BJ (cell line): ENCODE measurements around the gene SUPT3H. TPM values are rescaled to one million over a fixed set of nuclear protein-coding genes. Genes with fewer than 3 reads are reported as not detected.

Source experiments
- CTCF ChIA-PET: fragments of 350-600 bp; formaldehyde crosslinking; extraction: SDS; loops from one replicate; lab custom pipeline; 2021; ENCODE audit warnings: antibody characterized with exemption, inconsistent platforms; lab: Yijun Ruan, JAX
- POLR2A ChIA-PET: fragments of 300-600 bp; sonication (Branson Sonifier 250); formaldehyde crosslinking; extraction: SDS; loops from one replicate; lab custom pipeline; 2021; ENCODE audit warnings: antibody characterized with exemption; lab: Charles Lee
- DNase-seq: peaks from one replicate; pipeline ENCODE4 v3.0.0-alpha.2; 2011; ENCODE audit warnings: low read depth
- H3K27me3 ChIP-seq: 2 replicates; pipeline ENCODE4 v1.6.0; 2011; ENCODE audit warnings: low read length; ENCODE audit not compliant: control insufficient read depth, insufficient read depth
- H3K36me3 ChIP-seq: 2 replicates; pipeline ENCODE4 v1.5.1; 2011; ENCODE audit warnings: low read length; ENCODE audit not compliant: control insufficient read depth, insufficient read depth
- H3K4me3 ChIP-seq: 2 replicates; pipeline ENCODE4 v1.5.1; 2011; ENCODE audit warnings: low read depth, mild to moderate bottlenecking, control low read depth, low read length
- CTCF ChIP-seq: IDR thresholded peaks from 2 replicates; pipeline ENCODE4 v1.5.1; 2011; ENCODE audit warnings: low read depth, mild to moderate bottlenecking, control low read depth, inconsistent platforms, low read length, moderate library complexity; ENCODE audit not compliant: insufficient read depth
- polyA plus RNA-seq: library from polyadenylated mRNA; depleted of rRNA; stranded (reverse); fragments of >200 nt; gene quantifications from 2 replicates; pipeline ENCODE4 v1.2.3, GENCODE V29; 2011

The SUPT3H gene
- polyA plus RNA-seq, 1 experiment: 7.8 TPM

GRCh38 chr6:44826025-44826676, 551.6 kb downstream of the SUPT3H start:
- no peak for DNase-seq
- Histone ChIP-seq H3K36me3 (no peaks in the 10 kb centered on the region), H3K4me3 (no peak overlapping the region), H3K27me3 (no peaks in the 10 kb centered on the region)
- TF ChIP-seq CTCF: no peak
- ChIA-PET CTCF (interaction anchor here (1.2 to 1.7 kb wide), 2 partner anchors 41 to 171 kb away, joined by 3 to 4 read pairs; no protein-coding TSS in a partner anchor), POLR2A (no interaction called here)

DNA sequence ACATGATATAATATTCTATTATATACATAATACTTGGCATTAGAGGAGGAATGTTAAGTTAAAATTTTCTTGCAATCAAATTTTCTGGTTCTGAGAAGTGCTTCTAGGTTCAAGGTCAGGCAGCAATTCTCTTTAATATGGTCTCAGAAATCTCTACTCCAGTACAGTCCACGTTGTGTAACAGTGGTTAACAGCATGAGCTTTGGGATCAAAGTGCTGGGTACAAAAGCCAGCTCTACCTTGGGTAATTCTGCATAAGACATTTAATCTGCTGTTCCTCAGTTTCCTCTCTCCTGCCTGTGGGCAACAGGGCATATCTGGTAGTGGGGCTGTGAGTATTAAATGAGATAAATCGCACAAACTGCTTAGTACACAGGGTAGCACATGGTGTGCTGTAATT, 552.5 kb downstream of the SUPT3H start:
- CTCF ChIA-PET: interaction anchor here (1.7 kb wide), 2 partner anchors 9 to 170 kb away, joined by 4 to 5 read pairs; no protein-coding TSS in a partner anchor
- POLR2A ChIA-PET: no interaction called here
- TF ChIP-seq CTCF: no peak

DNA sequence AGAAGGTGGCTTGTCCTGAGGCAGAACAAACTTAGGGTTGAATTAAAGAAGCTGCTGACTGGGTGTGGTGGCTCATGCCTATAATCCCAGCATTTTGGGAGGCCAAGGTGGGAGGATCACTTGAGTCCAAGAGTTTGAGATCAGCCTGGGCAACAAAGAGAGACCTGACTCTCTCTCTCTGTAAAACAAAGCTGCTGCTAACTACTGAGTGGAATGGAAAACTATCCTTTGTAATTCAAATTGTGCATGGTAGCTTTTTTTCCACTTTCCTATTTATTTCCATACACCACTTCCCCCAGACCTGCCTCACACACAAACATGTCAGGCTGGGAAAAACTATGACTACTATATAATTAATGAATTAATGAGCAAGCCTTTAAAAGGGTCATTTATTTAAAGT, 553.2 kb downstream of the SUPT3H start:
- POLR2A ChIA-PET: interaction anchor here (0.6 kb wide), 1 partner anchor 33 kb away, joined by 6 read pairs; no protein-coding TSS in a partner anchor
- DNase-seq: no peak
- no peak overlapping the region for H3K4me3 ChIP-seq
- TF ChIP-seq CTCF: no peak
- CTCF ChIA-PET: interaction anchor here (0.8 to 1.7 kb wide), 2 partner anchors 10 to 19 kb away, joined by 5 to 6 read pairs; no protein-coding TSS in a partner anchor
- no peaks in the 10 kb centered on the region for H3K27me3 ChIP-seq
- H3K36me3 ChIP-seq: no peaks in the 10 kb centered on the region

More for the DNA sequence above, 552.5 kb downstream of the SUPT3H start:
- no peaks in the 10 kb centered on the region for H3K36me3 ChIP-seq
- DNase-seq: no peak
- H3K4me3 ChIP-seq: no peak overlapping the region
- H3K27me3 ChIP-seq: no peaks in the 10 kb centered on the region

DNA sequence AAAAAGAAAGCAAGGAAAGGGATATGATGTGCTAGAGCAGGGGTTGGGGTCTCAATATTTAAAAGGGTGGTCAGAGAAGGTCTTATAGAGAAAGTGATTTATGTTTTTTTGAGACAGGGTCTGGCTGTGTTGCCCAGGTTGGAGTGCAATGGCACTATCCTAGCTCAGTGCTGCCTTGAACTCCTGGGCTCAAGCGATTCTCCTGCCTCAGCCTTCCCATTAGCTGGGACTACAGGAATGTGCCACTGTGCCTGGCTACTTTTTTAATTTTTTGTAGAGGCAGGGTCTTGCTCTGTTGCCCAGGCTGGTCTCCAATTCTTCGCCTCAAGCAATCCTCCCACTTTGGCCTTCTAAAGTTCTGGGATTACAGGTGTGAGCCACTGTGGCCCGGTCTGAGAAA, 557.0 kb downstream of the SUPT3H start:
- ChIA-PET POLR2A (no interaction called here), CTCF (interaction anchor here (1.7 kb wide), 1 partner anchor 9 kb away, joined by 4 read pairs; no protein-coding TSS in a partner anchor)
- Histone ChIP-seq H3K27me3 (no peaks in the 10 kb centered on the region), H3K36me3 (no peaks in the 10 kb centered on the region), H3K4me3 (no peak overlapping the region)
- DNase-seq: no peak
- no peak for TF ChIP-seq CTCF

- Histone ChIP-seq H3K4me3 (no peak overlapping the region), H3K27me3 (no peaks in the 10 kb centered on the region), H3K36me3 (no peaks in the 10 kb centered on the region)
- CTCF ChIA-PET: no interaction called here
- no peak for DNase-seq
- POLR2A ChIA-PET: no interaction called here
- no peak for TF ChIP-seq CTCF
Measured at GRCh38 chr6:44820321-44820720, 557.4 kb downstream of the SUPT3H start.
